Heart right ventricle (tissue), 16 donors: ENCODE data around the gene CHAF1B. TPM values are rescaled to one million over a fixed set of nuclear protein-coding genes. Genes with fewer than 3 reads are reported as not detected.

ENCODE experiments used
- ATAC-seq, 8 donors: fragments of 200-7000 bp; cut with Tn5 transposase; one replicate each; pipeline ENCODE4 v1.9.1; 2020; ENCODE audit warnings: mild to moderate bottlenecking in 8 of 8, moderate library complexity in 8 of 8, moderate number of reproducible peaks in 1 of 8
- DNase-seq, 2 donors: peaks; one replicate each; pipeline ENCODE4 v3.0.0-alpha.2; 2020
- H3K27ac ChIP-seq, 10 donors: fragments of 200-600 bp; sonication (generic) in 2 of 10; one replicate each; pipeline versions ENCODE4 v1.5.0 to v1.8.0; 2020 to 2022; ENCODE audit warnings: mild to moderate bottlenecking in 3 of 10
- H3K27me3 ChIP-seq, 7 donors: fragments of 200-600 bp; one replicate each; pipeline ENCODE4 v1.8.0; 2021 to 2022; ENCODE audit warnings: mild to moderate bottlenecking in 2 of 7
- H3K36me3 ChIP-seq, 9 donors: fragments of 200-600 bp; sonication (generic) in 1 of 9; one replicate each; pipeline versions ENCODE4 v1.5.0 to v1.8.0; 2020 to 2022; ENCODE audit warnings: mild to moderate bottlenecking in 2 of 9
- H3K4me1 ChIP-seq, 9 donors: fragments of 200-600 bp; sonication (generic) in 1 of 9; one replicate each; pipeline versions ENCODE4 v1.5.0 to v1.8.0; 2020 to 2022; ENCODE audit warnings: mild to moderate bottlenecking in 4 of 9
- H3K4me3 ChIP-seq, 10 donors: fragments of 200-600 bp; sonication (generic) in 2 of 10; one replicate each; pipeline versions ENCODE4 v1.5.0 to v1.8.0; 2020 to 2022; ENCODE audit warnings: mild to moderate bottlenecking in 7 of 10, moderate library complexity in 2 of 10
- H3K9me3 ChIP-seq, 11 donors: fragments of 200-600 bp in 10 of 11; sonication (generic) in 2 of 11; one replicate each; pipeline versions ENCODE4 v1.5.0 to v1.8.0; 2013 to 2022; ENCODE audit warnings: mild to moderate bottlenecking in 2 of 11, control low read depth in 1 of 11, moderate library complexity in 1 of 11
- CTCF ChIP-seq, 9 donors: fragments of 200-600 bp; sonication (generic) in 2 of 9; IDR thresholded peaks; one replicate each; pipeline versions ENCODE4 v1.5.0 to v1.8.0; 2021 to 2022; ENCODE audit warnings: antibody characterized with exemption in 9 of 9, mild to moderate bottlenecking in 5 of 9, moderate library complexity in 1 of 9
- WGBS, 2 donors: extraction: QIAGEN DNeasy Blood & Tissue Kit; methylation state at CpG; one replicate each; pipeline ENCODE4 v1.1.7; 2013; ENCODE audit warnings: inconsistent platforms in 1 of 2; 5-methylcytosine and 5-hydroxymethylcytosine counted together
- intact Hi-C, 10 donors: fragments of 100-400 bp; cut with DNase I; formaldehyde crosslinking; loops; one replicate each; pipeline versions ENCODE4 v1.11.1 to v1.14.2; 2022
- polyA plus RNA-seq, 2 donors: library from polyadenylated mRNA; stranded (reverse); fragments of 200-250 nt; gene quantifications; one replicate each; pipeline ENCODE4 v1.2.3, GENCODE V29; 2013
- total RNA-seq, 10 donors: library from RNA; stranded (reverse); fragmentation: NEBNext Ultra II Directional in 3 of 10; extraction: Animal tissue kit (Norgen Biotek cat#: 25700) in 3 of 10; gene quantifications; one replicate each; pipeline versions ENCODE4 v1.2.1 to v1.2.4, GENCODE V29; 2021 to 2023
- donor health status: Arrhythmogenic right ventricular cardiomyopathy.
- donor health status: ischemic (EF 13 %, LVEDD 7.1; RV severe dilation, severe dysfunction).
- donor health status: healthy with polysubstance abuse.
- donor health status: DM: no; HTN: yes; CAD: no.
- donor health status: DM: no; HTN: no; CAD: no.
- donor health status: ischemic (EF 25% LVEDD 6.9; RV normal size, moderate dysfunction).
- donor health status: ischemic (EF 25% LVEDD 5.7; RV mildly dilated, moderate dysfunction).
- donor health status: healthy.
- donor health status: DM: yes; HTN: yes; CAD: no.
- donor health status: Ischemic cardiomyopathy.
- donor health status: ischemic (EF 35%, LVEDD 5.7; RV mildly dilated, moderate dysfunction).
- donor health status: nonischemic (EF 11% LVEDD 7.7; RV severe dilation, severe dysfunction).
- donor health status: DM: yes; HTN: yes; CAD: no.
- donor health status: PGD.
- donor health status: ischemic (EF 29% LVEDD 5.4; RV normal size, mild dysfunction).
- donor health status: nonischemic (EF 23%, LVEDD 6.1; RV moderate dilation, normal function).

Gene CHAF1B
- total and polyA plus RNA-seq, 12 donors, result 0.24 to 1.3 (median 0.48) TPM

- Histone ChIP-seq H3K27me3 (peaks cover 0 to 12% (median 0%) of the 10 kb centered on the region in 7 donors), H3K4me1 (peaks cover 0 to 5% (median 4%) of the 10 kb centered on the region in 9 donors), H3K36me3 (no peaks in the 10 kb centered on the region), H3K9me3 (no peaks in the 10 kb centered on the region), H3K27ac (no peak overlapping the region), H3K4me3 (no peak overlapping the region)
- 57 to 62% methylated on average over 8 of the region's 8 CpGs for WGBS, 2 donors
- no peak for ATAC-seq
- DNase-seq, result no peak
- intact Hi-C loops, result loop anchor here in 1 of 10 donors (5.0 kb wide), 1 partner anchor 1482 kb away; no protein-coding TSS in a partner anchor
- no peak for TF ChIP-seq CTCF (IDR thresholded peaks at IDR 0.05)
These were observed 80.3 kb downstream of the CHAF1B start for GRCh38 chr21:36465478-36465877.

- Histone ChIP-seq H3K36me3 (no peaks in the 10 kb centered on the region), H3K27ac (no peak overlapping the region), H3K4me3 (no peak overlapping the region), H3K4me1 (peaks cover 0 to 5% (median 4%) of the 10 kb centered on the region in 9 donors), H3K27me3 (peaks cover 0 to 12% (median 0%) of the 10 kb centered on the region in 7 donors), H3K9me3 (no peaks in the 10 kb centered on the region)
- intact Hi-C loops, result loop anchor here in 1 of 10 donors (5.0 kb wide), 1 partner anchor 1481 kb away; no protein-coding TSS in a partner anchor
- no peak for TF ChIP-seq CTCF (IDR thresholded peaks at IDR 0.05)
- WGBS, 2 donors, result 73 to 90% methylated on average over 8 of the region's 8 CpGs
- ATAC-seq (no peak), DNase-seq (no peak)
These were observed 80.9 kb downstream of the CHAF1B start for GRCh38 chr21:36466061-36466511.

Other genes starting within 250 kb of the CHAF1B start
- gene DOP1B, start 228.6 kb upstream of the CHAF1B start, total RNA-seq, result 10 to 100 TPM; 11.4 to 21.2 (median 15.2) TPM
- 1 to 10 TPM; 2.3 to 6.4 TPM for gene DOP1B, start 228.6 kb upstream of the CHAF1B start, polyA plus RNA-seq
- 10 to 100 TPM; 14.6 to 21.2 (median 16.7) TPM for gene MORC3, start 65.2 kb upstream of the CHAF1B start, total RNA-seq
- 10 to 100 TPM in 1 of 2 donors, 1 to 10 TPM in 1; 5.5 to 15.0 TPM for gene MORC3, start 65.2 kb upstream of the CHAF1B start, polyA plus RNA-seq
- not detected for gene CLDN14, start 94.7 kb downstream of the CHAF1B start, total RNA-seq
- gene CLDN14, start 94.7 kb downstream of the CHAF1B start, polyA plus RNA-seq, result under 1 TPM in 1 of 2 donors, not detected in 1; 0.06 TPM